GM12864 (cell line): ENCODE results near the gene MAGEB10.
"Not testable (repeated sequence)": the region's sequence is repeated elsewhere in the genome, so short reads cannot be mapped to it uniquely, and the experiment has no call there.

Experiments
- DNase-seq: peaks from one replicate; pipeline ENCODE4 v3.0.0-alpha.2; 2011; ENCODE audit warnings: low read depth
- H3K4me3 ChIP-seq: 2 replicates; pipeline ENCODE4 v1.5.1; 2011; ENCODE audit warnings: mild to moderate bottlenecking, low read depth, low read length, control low read depth
- TF ChIP-seq, protein P1 (sequence below): IDR thresholded peaks from 2 replicates; pipeline ENCODE4 v1.5.1; 2011; ENCODE audit warnings: low read depth, mild to moderate bottlenecking, moderate library complexity, low read length, control low read depth, inconsistent platforms; ENCODE audit errors: missing control alignments

Gene MAGEB10

DNA sequence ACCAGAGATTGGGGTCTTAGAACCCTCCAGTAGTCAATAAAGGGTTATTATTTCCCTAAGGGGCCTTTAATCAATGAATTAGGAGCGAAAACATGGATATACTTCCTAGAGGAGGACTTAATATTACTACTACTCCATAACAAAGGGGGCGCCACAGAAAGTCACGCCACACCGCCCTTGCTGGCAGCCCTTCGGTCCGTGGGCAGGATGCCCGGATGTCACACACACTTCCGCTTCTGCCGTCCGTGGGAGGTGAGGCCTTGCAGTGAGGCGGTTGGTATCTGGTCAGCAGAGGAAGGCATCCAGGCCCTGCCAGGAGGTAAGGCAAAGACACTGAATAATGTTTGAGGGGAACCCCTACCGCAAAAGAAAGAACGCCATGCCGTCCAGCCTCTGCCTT is 436 bp downstream of the MAGEB10 start:
- DNase-seq = no peak
- H3K4me3 ChIP-seq = no peak overlapping the region
- TF ChIP-seq, protein P1, sequence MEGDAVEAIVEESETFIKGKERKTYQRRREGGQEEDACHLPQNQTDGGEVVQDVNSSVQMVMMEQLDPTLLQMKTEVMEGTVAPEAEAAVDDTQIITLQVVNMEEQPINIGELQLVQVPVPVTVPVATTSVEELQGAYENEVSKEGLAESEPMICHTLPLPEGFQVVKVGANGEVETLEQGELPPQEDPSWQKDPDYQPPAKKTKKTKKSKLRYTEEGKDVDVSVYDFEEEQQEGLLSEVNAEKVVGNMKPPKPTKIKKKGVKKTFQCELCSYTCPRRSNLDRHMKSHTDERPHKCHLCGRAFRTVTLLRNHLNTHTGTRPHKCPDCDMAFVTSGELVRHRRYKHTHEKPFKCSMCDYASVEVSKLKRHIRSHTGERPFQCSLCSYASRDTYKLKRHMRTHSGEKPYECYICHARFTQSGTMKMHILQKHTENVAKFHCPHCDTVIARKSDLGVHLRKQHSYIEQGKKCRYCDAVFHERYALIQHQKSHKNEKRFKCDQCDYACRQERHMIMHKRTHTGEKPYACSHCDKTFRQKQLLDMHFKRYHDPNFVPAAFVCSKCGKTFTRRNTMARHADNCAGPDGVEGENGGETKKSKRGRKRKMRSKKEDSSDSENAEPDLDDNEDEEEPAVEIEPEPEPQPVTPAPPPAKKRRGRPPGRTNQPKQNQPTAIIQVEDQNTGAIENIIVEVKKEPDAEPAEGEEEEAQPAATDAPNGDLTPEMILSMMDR = no peak

DNA sequence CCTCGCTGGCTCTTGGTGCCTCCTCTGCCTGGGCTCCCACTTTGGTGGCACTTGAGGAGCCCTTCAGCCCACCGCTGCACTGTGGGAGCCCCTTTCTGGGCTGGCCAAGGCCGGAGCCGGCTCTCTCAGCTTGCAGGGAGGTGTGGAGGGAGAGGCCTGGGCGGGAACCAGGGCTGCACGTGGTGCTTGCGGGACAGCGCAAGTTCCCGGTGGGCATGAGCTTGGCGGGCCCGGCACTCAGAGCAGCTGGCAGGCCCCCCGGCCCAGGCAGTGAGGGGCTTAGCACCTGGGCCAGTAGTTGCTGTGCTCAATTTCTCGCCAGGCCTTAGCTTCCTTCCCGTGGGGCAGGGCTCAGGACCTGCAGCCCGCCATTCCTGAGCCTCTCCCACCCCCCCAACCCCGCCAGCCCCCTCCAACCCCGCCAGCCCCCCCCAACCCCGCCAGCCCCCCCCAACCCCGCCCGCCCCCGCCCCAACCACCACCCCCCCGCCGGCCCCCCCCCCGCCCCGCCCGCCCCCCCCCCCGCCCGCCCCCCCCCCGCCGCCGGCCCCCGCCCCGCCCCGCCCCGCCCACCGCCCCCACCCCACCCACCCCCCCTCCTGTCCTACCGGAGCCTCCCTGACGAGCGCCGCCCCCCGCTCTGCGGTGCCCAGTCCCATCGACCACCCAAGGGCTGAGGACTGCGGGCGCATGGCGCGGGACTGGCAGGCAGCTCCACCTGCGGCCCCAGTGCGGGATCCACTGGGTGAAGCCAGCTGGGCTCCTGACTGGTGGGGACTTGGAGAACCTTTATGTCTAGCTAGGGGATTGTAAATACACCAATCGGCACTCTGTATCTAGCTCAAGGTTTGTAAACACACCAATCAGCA is 1.4 kb downstream of the MAGEB10 start:
- not testable (repeated sequence) for H3K4me3 ChIP-seq, DNase-seq

DNA sequence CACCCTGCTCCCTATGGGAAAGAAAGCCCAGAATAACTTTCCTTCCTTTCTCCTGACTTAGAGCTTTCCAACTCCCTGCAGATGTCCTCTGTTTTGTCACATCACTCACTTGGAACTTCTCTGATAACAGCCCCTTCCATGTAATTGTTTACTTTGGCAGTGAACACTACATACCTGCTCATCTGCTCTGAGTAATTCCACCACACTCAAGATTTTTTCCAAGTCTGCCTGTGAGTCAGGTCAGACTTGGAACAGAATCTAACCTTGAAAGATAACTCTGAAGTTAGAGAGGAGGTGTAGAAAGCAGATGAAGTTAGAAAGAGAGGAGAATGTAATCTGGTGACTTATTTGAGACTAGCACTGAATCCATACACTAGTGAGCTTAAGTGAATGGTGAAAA is 7.4 kb downstream of the MAGEB10 start:
- DNase-seq = no peak

DNA sequence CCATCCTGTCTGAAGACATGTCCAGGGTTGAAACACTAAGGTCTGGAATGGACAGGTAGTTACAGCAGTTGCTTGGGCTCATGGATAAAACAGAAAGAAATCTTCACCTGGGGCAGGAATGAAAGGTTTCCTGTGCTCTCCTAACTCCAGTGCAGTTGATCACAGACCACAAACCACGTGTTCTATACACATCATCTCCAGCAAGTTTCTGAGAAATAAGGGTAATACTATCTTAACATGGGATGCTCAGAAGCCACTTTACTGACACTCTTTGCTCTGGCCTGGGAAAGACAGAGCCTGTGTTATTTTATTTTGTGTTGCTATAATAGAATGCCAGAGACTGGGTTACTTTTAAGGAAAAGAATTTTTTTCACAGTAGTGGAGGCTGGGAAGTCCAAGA is 16.0 kb downstream of the MAGEB10 start:
- TF ChIP-seq, protein P1 = no peak
- H3K4me3 ChIP-seq = no peak overlapping the region
- no peak for DNase-seq

More for the DNA sequence above, 7.4 kb downstream of the MAGEB10 start:
- no peak overlapping the region for H3K4me3 ChIP-seq
- TF ChIP-seq, protein P1 = no peak

DNA sequence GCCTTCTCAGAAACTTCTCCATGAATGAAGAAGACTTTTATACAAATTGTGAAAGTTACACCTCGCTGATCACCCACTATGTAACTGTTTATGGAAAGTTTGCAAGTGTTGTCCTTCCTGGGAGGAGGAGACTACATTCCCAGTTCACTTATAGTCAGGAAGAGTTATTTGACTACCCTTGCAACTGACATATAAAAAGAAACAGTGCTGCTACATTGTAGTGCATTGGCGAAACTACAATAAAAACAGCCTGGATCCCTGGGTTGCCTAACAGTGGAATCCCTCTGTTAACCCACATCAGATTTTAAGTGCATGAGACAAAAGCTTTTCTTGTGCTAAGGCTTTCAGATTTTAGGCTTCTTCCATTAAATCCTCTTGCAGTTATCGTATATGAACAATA is 30.4 kb downstream of the MAGEB10 start:
- TF ChIP-seq, protein P1 = no peak
- no peak for DNase-seq
- no peak overlapping the region for H3K4me3 ChIP-seq

DNA sequence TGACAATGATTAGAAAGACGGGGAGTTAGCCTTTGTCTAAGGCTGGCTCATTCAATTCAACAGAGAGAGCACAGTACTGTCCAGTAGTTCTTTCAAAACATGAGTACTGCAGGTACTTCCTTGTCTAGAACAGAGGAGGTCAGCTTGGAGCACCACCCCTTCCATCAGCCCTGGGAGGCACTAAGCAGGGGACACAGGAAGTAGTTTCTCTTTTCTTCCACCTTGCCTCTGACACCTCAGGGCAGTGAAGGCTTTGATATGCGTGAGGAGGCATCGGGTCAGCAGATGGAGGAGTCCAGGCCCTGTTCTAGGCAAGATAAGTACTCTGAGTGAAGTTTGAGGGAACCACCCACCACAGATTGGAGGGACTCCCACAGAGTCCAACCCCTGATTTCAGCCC is 33.1 kb downstream of the MAGEB10 start:
- DNase-seq = no peak
- H3K4me3 ChIP-seq = no peak overlapping the region

DNA sequence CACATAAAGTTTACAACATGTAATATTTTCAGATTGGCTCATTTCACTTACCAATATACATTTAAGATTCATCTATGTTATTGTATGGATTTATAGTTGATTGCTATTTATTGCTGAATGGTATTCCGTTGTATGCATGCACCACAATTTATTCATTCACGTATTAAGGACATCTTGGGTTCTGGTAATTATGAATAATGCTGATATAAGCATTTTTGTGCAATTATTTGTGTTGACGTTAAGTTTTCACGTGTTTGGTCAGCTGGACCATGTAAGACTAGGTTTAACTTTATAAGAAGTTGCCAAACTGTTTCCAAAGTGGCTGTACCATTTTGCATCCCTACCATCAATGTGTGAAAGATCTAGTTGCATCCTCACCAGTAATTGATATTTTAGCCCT is 35.1 kb downstream of the MAGEB10 start:
- TF ChIP-seq, protein P1 = no peak
- DNase-seq = no peak

More for the DNA sequence above, 33.1 kb downstream of the MAGEB10 start:
- TF ChIP-seq, protein P1 = no peak

More for the DNA sequence above, 35.1 kb downstream of the MAGEB10 start:
- no peak overlapping the region for H3K4me3 ChIP-seq
